GM19395 (cell line): Measurements from ENCODE around the gene DPP6.

Experiments used
- ATAC-seq: cut with Tn5 transposase; IDR thresholded peaks from one replicate; pipeline ENCODE4 v1.9.1; 2021; ENCODE audit warnings: mild to moderate bottlenecking, moderate library complexity; ENCODE audit not compliant: unreplicated experiment

DPP6 gene

GRCh38 chr7:154330318-154330717, 278.1 kb downstream of the DPP6 start:
- ATAC-seq = no peak

- no peak for ATAC-seq
These were observed 280.8 kb downstream of the DPP6 start for GRCh38 chr7:154332811-154333580.

- ATAC-seq = no peak
These were observed 284.1 kb downstream of the DPP6 start for GRCh38 chr7:154336295-154336694.

- no peak for ATAC-seq
These were observed 286.7 kb downstream of the DPP6 start for GRCh38 chr7:154338701-154339506.

GRCh38 chr7:154342971-154343633, 290.9 kb downstream of the DPP6 start:
- no peak for ATAC-seq

- ATAC-seq = no peak
These were observed 291.7 kb downstream of the DPP6 start for GRCh38 chr7:154343778-154344412.

- ATAC-seq = no peak
These were observed 292.9 kb downstream of the DPP6 start for GRCh38 chr7:154345093-154345492.

- ATAC-seq = no peak
These were observed 295.6 kb downstream of the DPP6 start for GRCh38 chr7:154347700-154348266.

- ATAC-seq = no peak
These were observed 298.7 kb downstream of the DPP6 start for GRCh38 chr7:154350892-154351291.

GRCh38 chr7:154353355-154353767, 301.2 kb downstream of the DPP6 start:
- ATAC-seq = no peak

- no peak for ATAC-seq
These were observed 312.0 kb downstream of the DPP6 start for GRCh38 chr7:154364170-154364569.

- ATAC-seq = no peak
These were observed 319.2 kb downstream of the DPP6 start for GRCh38 chr7:154371424-154371823.

GRCh38 chr7:154372011-154372601, 319.9 kb downstream of the DPP6 start:
- no peak for ATAC-seq

GRCh38 chr7:154373956-154374355, 321.8 kb downstream of the DPP6 start:
- ATAC-seq = no peak

- no peak for ATAC-seq
These were observed 323.8 kb downstream of the DPP6 start for GRCh38 chr7:154375956-154376355.

GRCh38 chr7:154380771-154381170, 328.6 kb downstream of the DPP6 start:
- ATAC-seq = no peak

GRCh38 chr7:154383045-154383444, 330.8 kb downstream of the DPP6 start:
- ATAC-seq = no peak

- ATAC-seq = no peak
These were observed 333.0 kb downstream of the DPP6 start for GRCh38 chr7:154385214-154385613.

GRCh38 chr7:154387252-154387651, 335.1 kb downstream of the DPP6 start:
- no peak for ATAC-seq

GRCh38 chr7:154388412-154388811, 336.2 kb downstream of the DPP6 start:
- no peak for ATAC-seq
